ENCODE measurements around the gene BDH1.

Gene BDH1

DNA sequence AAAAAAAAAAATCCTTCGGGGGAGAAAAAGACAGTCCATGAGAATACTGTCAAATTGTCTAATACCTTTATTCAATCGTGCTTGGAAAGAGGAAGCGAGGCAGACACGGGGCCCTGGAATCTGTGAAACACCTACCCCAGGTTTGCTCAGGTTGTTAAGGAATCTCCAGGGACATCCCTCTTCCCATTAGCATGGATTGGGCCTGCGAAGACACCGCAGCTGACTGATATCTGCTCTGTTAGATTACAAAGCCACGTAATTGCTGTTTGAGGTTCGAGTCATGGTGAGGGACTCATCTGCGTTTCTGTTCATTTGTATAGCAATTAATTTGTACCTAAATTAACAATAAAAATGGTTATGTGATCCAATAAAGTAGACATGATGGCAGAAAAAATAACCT lies 91.0 kb downstream of the BDH1 start:
- H3K4me1 ChIP-seq (ENCODE audit: control insufficient read depth, insufficient read depth, low read length): peaks cover 4% of the 10 kb centered on the region
- no peak overlapping the region for H3K4me3 ChIP-seq (ENCODE audit: low read length in 2 of 2)
- no peaks in the 10 kb centered on the region for H3K36me3 ChIP-seq (ENCODE audit: control insufficient read depth in 2 of 2, insufficient read depth in 2 of 2, low read length in 2 of 2)
- no peak overlapping the region for H3K9ac ChIP-seq (ENCODE audit: low read length in 2 of 2)
- no peak overlapping the region for H3K27ac ChIP-seq (ENCODE audit: low read length)
- H3K27me3 ChIP-seq (ENCODE audit: control insufficient read depth in 1 of 2, insufficient read depth in 2 of 2, low read length in 2 of 2): peaks cover 0 to 3% of the 10 kb centered on the region in 2 donors
- no peaks in the 10 kb centered on the region for H3K9me3 ChIP-seq (ENCODE audit: control insufficient read depth in 2 of 2, low read length in 2 of 2)

GRCh38 chr3:197463279-197463678 lies 92.5 kb downstream of the BDH1 start:
- H3K27me3 ChIP-seq (ENCODE audit: control insufficient read depth in 1 of 2, insufficient read depth in 2 of 2, low read length in 2 of 2): peaks cover 0 to under 1% of the 10 kb centered on the region in 2 donors
- no peak overlapping the region for H3K4me3 ChIP-seq (ENCODE audit: low read length in 2 of 2)
- peaks cover 4% of the 10 kb centered on the region for H3K4me1 ChIP-seq (ENCODE audit: control insufficient read depth, insufficient read depth, low read length)
- H3K27ac ChIP-seq (ENCODE audit: low read length): no peak overlapping the region
- no peak overlapping the region for H3K9ac ChIP-seq (ENCODE audit: low read length in 2 of 2)
- no peaks in the 10 kb centered on the region for H3K9me3 ChIP-seq (ENCODE audit: control insufficient read depth in 2 of 2, low read length in 2 of 2)
- H3K36me3 ChIP-seq (ENCODE audit: control insufficient read depth in 2 of 2, insufficient read depth in 2 of 2, low read length in 2 of 2): no peaks in the 10 kb centered on the region

DNA sequence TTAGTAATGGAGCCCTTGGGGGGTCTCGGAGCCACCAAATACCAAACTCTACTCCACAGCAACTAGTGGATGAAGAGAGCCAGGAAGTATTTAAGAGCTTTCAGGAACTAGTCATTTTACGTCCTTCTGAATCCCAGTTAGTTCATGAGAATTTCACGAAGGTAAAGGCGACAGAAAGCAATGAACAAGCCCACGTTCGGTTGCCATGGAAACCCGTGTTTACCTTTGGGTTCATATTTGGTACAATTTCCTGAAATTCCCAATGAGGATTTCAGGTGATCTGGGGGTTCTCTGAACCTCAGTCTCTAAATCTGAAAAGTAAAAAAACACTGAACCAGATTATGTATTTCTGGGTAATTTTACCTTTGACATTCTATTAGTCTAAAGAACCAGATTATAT lies 93.0 kb downstream of the BDH1 start:
- Histone ChIP-seq H3K36me3 (ENCODE audit: control insufficient read depth in 2 of 2, insufficient read depth in 2 of 2, low read length in 2 of 2) (no peaks in the 10 kb centered on the region), H3K27me3 (ENCODE audit: control insufficient read depth in 1 of 2, insufficient read depth in 2 of 2, low read length in 2 of 2) (no peaks in the 10 kb centered on the region), H3K4me3 (ENCODE audit: low read length in 2 of 2) (no peak overlapping the region)

GRCh38 chr3:197460639-197461038 lies 95.1 kb downstream of the BDH1 start:
- Histone ChIP-seq H3K36me3 (ENCODE audit: control insufficient read depth in 2 of 2, insufficient read depth in 2 of 2, low read length in 2 of 2) (no peaks in the 10 kb centered on the region), H3K9ac (ENCODE audit: low read length in 2 of 2) (no peak overlapping the region), H3K4me3 (ENCODE audit: low read length in 2 of 2) (no peak overlapping the region), H3K27ac (ENCODE audit: low read length) (no peak overlapping the region), H3K27me3 (ENCODE audit: control insufficient read depth in 1 of 2, insufficient read depth in 2 of 2, low read length in 2 of 2) (no peaks in the 10 kb centered on the region), H3K4me1 (ENCODE audit: control insufficient read depth, insufficient read depth, low read length) (peaks cover 5% of the 10 kb centered on the region), H3K9me3 (ENCODE audit: control insufficient read depth in 2 of 2, low read length in 2 of 2) (no peaks in the 10 kb centered on the region)

More for the DNA sequence above, 93.0 kb downstream of the BDH1 start:
- no peak overlapping the region for H3K9ac ChIP-seq (ENCODE audit: low read length in 2 of 2)
- H3K27ac ChIP-seq (ENCODE audit: low read length): no peak overlapping the region
- peaks cover 4% of the 10 kb centered on the region for H3K4me1 ChIP-seq (ENCODE audit: control insufficient read depth, insufficient read depth, low read length)
- no peaks in the 10 kb centered on the region for H3K9me3 ChIP-seq (ENCODE audit: control insufficient read depth in 2 of 2, low read length in 2 of 2)

DNA sequence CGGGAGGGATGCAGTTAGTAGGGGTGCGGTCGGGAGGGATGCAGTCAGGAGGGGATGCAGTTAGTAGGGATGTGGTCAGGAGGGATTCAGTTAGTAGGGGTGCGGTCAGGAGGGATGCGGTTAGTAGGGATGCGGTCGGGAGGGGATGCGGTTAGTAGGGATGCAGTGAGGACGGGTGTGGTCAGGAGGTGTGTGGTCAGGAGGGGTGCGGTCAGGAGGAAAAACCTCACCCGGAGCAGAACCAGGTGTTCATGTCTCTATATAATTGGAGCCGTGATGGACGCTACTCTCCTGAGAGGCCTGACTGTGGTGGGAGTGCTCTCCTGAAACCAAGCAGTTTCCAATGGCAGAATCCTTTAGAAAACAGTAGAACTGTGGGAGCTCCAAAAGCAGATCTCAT lies 95.8 kb downstream of the BDH1 start:
- H3K27me3 ChIP-seq (ENCODE audit: control insufficient read depth in 1 of 2, insufficient read depth in 2 of 2, low read length in 2 of 2): no peaks in the 10 kb centered on the region
- no peaks in the 10 kb centered on the region for H3K36me3 ChIP-seq (ENCODE audit: control insufficient read depth in 2 of 2, insufficient read depth in 2 of 2, low read length in 2 of 2)
- peaks cover 5% of the 10 kb centered on the region for H3K4me1 ChIP-seq (ENCODE audit: control insufficient read depth, insufficient read depth, low read length)
- H3K9ac ChIP-seq (ENCODE audit: low read length in 2 of 2): no peak overlapping the region
- H3K9me3 ChIP-seq (ENCODE audit: control insufficient read depth in 2 of 2, low read length in 2 of 2): no peaks in the 10 kb centered on the region
- no peak overlapping the region for H3K27ac ChIP-seq (ENCODE audit: low read length)
- no peak overlapping the region for H3K4me3 ChIP-seq (ENCODE audit: low read length in 2 of 2)

Measured in stomach smooth muscle (tissue), 2 donors.